Smooth muscle cell (in vitro differentiated cells): ENCODE results near the gene ABHD6. TPM values are rescaled to one million over a fixed set of nuclear protein-coding genes. Genes with fewer than 3 reads are reported as not detected.

Experiments
- DNase-seq: peaks from one replicate; lab custom pipeline; 2025; ENCODE audit not compliant: unreplicated experiment; lab: John Stamatoyannopoulos, UW
- H2AFZ ChIP-seq: fragments of 200-600 bp; sonication (generic); 2 replicates; pipeline ENCODE4 v1.6.0; 2016; ENCODE audit warnings: antibody characterized with exemption, low read depth, mild to moderate bottlenecking
- H3F3A ChIP-seq: fragments of 200-600 bp; sonication (generic); 2 replicates; pipeline ENCODE4 v1.6.0; 2017; ENCODE audit warnings: antibody characterized with exemption, low read depth
- H3K27ac ChIP-seq: fragments of 200-600 bp; sonication (generic); 2 replicates; pipeline ENCODE4 v1.5.1; 2016; ENCODE audit warnings: low read depth, mild to moderate bottlenecking
- H3K27me3 ChIP-seq: fragments of 200-600 bp; sonication (generic); 2 replicates; pipeline ENCODE4 v1.6.1; 2016; ENCODE audit warnings: low read depth, mild to moderate bottlenecking
- H3K36me3 ChIP-seq: fragments of 200-600 bp; sonication (generic); 2 replicates; pipeline ENCODE4 v1.5.1; 2016; ENCODE audit warnings: low read depth
- H3K4me1 ChIP-seq: fragments of 200-600 bp; sonication (generic); 2 replicates; pipeline ENCODE4 v1.5.1; 2016; ENCODE audit warnings: low read depth
- H3K4me2 ChIP-seq: fragments of 200-600 bp; sonication (generic); 2 replicates; pipeline ENCODE4 v1.6.0; 2016; ENCODE audit warnings: mild to moderate bottlenecking
- H3K4me3 ChIP-seq: fragments of 200-600 bp; sonication (generic); 2 replicates; pipeline ENCODE4 v1.5.1; 2016; ENCODE audit warnings: mild to moderate bottlenecking
- H3K79me2 ChIP-seq: fragments of 200-600 bp; sonication (generic); 2 replicates; pipeline ENCODE4 v1.6.0; 2016; ENCODE audit warnings: low read depth, mild to moderate bottlenecking
- H3K9ac ChIP-seq: fragments of 200-600 bp; sonication (generic); 2 replicates; pipeline ENCODE4 v1.6.0; 2016; ENCODE audit warnings: low read depth
- H3K9me3 ChIP-seq: fragments of 200-600 bp; sonication (generic); replicated peaks from 2 replicates; pipeline ENCODE4 v1.5.1; 2016; ENCODE audit warnings: low read depth
- H4K20me1 ChIP-seq: fragments of 200-600 bp; sonication (generic); 2 replicates; pipeline ENCODE4 v1.6.0; 2016; ENCODE audit warnings: low read depth
- WGBS: methylation state at CpG from one replicate; pipeline ENCODE4 v1.1.7; 2016; ENCODE audit warnings: low lambda C conversion rate; 5-methylcytosine and 5-hydroxymethylcytosine counted together
- polyA plus RNA-seq: library from polyadenylated mRNA; unstranded; fragments of >200 nt; fragmentation: Nextera tagmentation; extraction: Ambion mirVana; gene quantifications from 2 replicates; pipeline ENCODE4 v1.2.1, GENCODE V29; 2016
- total RNA-seq: library from RNA; depleted of rRNA; stranded (reverse); fragments of >200 nt; gene quantifications from 2 replicates; pipeline ENCODE4 v1.2.3, GENCODE V29; 2014
- TF ChIP-seq, protein P1 (sequence below): fragments of 200-600 bp; sonication (generic); IDR thresholded peaks from 2 replicates; pipeline ENCODE4 v1.5.1; 2017; ENCODE audit warnings: borderline replicate concordance, mild to moderate bottlenecking, antibody characterized with exemption; ENCODE audit not compliant: insufficient read depth, poor library complexity, severe bottlenecking

Gene ABHD6
- total and polyA plus RNA-seq, 2 experiments from 2014 or later, result 3.9 to 7.1 TPM

DNA sequence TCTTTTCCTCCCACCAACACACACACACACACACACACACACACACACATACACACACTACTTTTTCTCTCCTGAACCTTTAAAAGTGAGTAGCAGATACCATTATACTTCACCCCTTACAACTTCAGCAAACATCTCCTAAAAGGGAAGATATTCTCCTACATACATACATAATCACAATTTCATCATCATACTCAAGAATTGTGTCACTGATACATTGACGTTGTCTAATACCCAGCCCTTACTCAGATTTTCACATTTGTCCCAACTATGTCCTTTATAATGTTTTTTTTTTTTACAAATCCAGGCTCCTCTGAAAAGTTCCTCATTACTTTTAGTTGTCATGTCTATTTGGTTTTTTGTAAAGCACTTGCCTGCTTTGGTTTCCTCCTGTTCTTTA is 18.5 kb downstream of the ABHD6 start:
- H3K36me3 ChIP-seq, result no peaks in the 10 kb centered on the region
- no peak overlapping the region for H3K4me3 ChIP-seq
- H3K79me2 ChIP-seq, result no peaks in the 10 kb centered on the region
- H3K9me3 ChIP-seq, result no peaks in the 10 kb centered on the region
- no peak overlapping the region for H3K27ac ChIP-seq
- no peak overlapping the region for H2AFZ ChIP-seq
- 89% methylated on average over 1 of the region's 1 CpG for WGBS
- H3F3A ChIP-seq, result no peaks in the 10 kb centered on the region
- H3K4me2 ChIP-seq, result no peak overlapping the region
- H4K20me1 ChIP-seq, result no peaks in the 10 kb centered on the region
- H3K9ac ChIP-seq, result no peak overlapping the region
- DNase-seq, result no peak
- H3K4me1 ChIP-seq, result peaks cover 20% of the 10 kb centered on the region
- TF ChIP-seq, protein P1, sequence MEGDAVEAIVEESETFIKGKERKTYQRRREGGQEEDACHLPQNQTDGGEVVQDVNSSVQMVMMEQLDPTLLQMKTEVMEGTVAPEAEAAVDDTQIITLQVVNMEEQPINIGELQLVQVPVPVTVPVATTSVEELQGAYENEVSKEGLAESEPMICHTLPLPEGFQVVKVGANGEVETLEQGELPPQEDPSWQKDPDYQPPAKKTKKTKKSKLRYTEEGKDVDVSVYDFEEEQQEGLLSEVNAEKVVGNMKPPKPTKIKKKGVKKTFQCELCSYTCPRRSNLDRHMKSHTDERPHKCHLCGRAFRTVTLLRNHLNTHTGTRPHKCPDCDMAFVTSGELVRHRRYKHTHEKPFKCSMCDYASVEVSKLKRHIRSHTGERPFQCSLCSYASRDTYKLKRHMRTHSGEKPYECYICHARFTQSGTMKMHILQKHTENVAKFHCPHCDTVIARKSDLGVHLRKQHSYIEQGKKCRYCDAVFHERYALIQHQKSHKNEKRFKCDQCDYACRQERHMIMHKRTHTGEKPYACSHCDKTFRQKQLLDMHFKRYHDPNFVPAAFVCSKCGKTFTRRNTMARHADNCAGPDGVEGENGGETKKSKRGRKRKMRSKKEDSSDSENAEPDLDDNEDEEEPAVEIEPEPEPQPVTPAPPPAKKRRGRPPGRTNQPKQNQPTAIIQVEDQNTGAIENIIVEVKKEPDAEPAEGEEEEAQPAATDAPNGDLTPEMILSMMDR, result no peak
- H3K27me3 ChIP-seq, result no peaks in the 10 kb centered on the region

DNA sequence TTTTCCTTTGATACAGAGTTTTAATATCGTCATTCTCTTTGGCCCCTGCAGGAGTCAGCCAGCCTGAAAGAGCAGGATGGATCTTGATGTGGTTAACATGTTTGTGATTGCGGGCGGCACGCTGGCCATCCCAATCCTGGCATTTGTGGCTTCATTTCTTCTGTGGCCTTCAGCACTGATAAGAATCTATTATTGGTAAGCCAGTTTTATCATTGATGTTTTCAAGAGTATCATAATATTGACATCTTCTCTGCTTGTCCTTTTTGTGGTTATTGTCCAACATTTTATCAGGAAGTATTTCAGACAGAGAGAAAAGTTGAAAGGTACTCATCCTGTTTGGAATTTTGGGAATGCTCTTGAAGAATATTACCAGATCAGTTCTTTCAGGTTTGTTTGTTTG is 18.9 kb downstream of the ABHD6 start:
- Histone ChIP-seq H3K4me3 (no peak overlapping the region), H3K9me3 (no peaks in the 10 kb centered on the region), H3K27ac (no peak overlapping the region), H4K20me1 (no peaks in the 10 kb centered on the region), H3F3A (no peaks in the 10 kb centered on the region), H3K27me3 (no peaks in the 10 kb centered on the region), H3K79me2 (no peaks in the 10 kb centered on the region), H3K9ac (no peak overlapping the region), H2AFZ (no peak overlapping the region), H3K4me1 (peaks cover 20% of the 10 kb centered on the region), H3K36me3 (no peaks in the 10 kb centered on the region), H3K4me2 (no peak overlapping the region)
- 87% methylated on average over 4 of the region's 4 CpGs for WGBS
- TF ChIP-seq, protein P1, result no peak
- no peak for DNase-seq

DNA sequence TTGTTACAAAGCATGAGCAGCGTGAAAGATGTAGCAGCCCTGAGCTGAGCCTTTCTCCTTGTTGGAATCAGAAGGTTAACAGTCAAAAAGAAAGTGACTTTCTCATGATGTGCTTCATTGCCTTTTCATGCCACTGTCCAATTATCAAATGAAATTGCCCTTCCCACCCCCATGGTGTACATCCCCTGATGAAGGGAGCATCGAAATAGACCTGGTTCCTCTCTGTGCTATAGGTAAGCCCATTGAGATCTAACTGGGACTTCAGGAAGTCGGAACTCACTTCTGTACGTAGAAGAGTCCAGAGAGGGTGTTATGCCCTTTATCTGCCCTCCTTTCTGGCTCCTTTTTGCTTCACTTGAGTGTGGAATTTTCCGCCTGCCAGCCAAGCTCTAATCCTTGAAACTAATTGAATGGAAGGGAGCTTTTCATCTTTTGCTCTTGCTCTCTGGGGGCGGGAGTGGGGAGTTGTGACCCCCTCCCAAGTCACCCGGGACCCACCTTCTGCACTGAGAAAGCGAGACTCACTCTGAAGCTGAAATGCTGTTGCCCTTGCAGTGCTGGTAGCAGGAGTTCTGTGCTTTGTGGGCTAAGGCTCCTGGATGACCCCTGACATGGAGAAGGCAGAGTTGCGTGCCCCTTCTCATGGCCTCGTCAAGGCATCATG is 20.9 kb downstream of the ABHD6 start:
- DNase-seq, result no peak
- no peak overlapping the region for H3K9ac ChIP-seq
- WGBS, result 88% methylated on average over 10 of the region's 10 CpGs
- H3K36me3 ChIP-seq, result no peaks in the 10 kb centered on the region
- no peaks in the 10 kb centered on the region for H3K79me2 ChIP-seq
- no peaks in the 10 kb centered on the region for H3K9me3 ChIP-seq
- no peak overlapping the region for H3K4me3 ChIP-seq
- TF ChIP-seq, protein P1, result no peak
- no peak overlapping the region for H3K4me2 ChIP-seq
- peaks cover 20% of the 10 kb centered on the region for H3K4me1 ChIP-seq
- H2AFZ ChIP-seq, result no peak overlapping the region
- H3K27me3 ChIP-seq, result no peaks in the 10 kb centered on the region
- no peak overlapping the region for H3K27ac ChIP-seq
- no peaks in the 10 kb centered on the region for H4K20me1 ChIP-seq
- H3F3A ChIP-seq, result no peaks in the 10 kb centered on the region

DNA sequence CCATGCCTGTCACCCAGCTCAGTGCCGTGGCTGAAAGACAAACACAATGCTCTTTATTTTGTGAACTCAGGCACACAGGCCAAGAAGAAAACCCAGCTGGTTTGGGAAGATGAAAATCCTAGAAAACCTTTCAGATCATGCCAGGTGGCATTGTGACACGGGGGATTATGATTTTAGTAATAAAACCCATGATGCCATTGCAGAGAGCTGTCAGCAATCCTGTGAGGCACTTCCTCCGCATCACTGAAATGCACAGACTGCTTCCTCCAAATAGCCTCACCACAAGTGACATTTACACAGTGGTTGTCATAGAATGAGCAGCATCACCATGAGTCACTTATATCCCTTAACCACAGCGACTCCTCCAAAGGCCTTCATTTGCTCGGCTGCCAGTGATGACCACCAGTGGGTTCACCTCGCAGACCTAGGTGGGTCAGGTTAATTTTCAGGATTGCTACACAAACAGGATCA is 22.7 kb downstream of the ABHD6 start:
- TF ChIP-seq, protein P1, result no peak
- Histone ChIP-seq H4K20me1 (no peaks in the 10 kb centered on the region), H3K9ac (peak overlapping the region; percentile 46), H3K27ac (peak overlapping the region; percentile 69), H3K4me3 (no peak overlapping the region), H3K4me1 (peaks cover 20% of the 10 kb centered on the region), H3K79me2 (no peaks in the 10 kb centered on the region), H3K27me3 (no peaks in the 10 kb centered on the region), H3K4me2 (no peak overlapping the region), H3K9me3 (no peaks in the 10 kb centered on the region), H3K36me3 (no peaks in the 10 kb centered on the region), H2AFZ (no peak overlapping the region), H3F3A (no peaks in the 10 kb centered on the region)
- no peak for DNase-seq
- 59% methylated on average over 6 of the region's 6 CpGs for WGBS
